MCF 10A (cell line): ENCODE measurements around the gene IKBKE. TPM values are rescaled to one million over a fixed set of nuclear protein-coding genes. Genes with fewer than 3 reads are reported as not detected.

Source experiments
- BruUV-seq: library from RNA; stranded (reverse); fragments of 400-500 nt; replicated peaks from 2 replicates; lab custom pipeline; 2021; lab: Mats Ljungman, UMichigan
- CTCF ChIA-PET: fragments of 300-600 bp; sonication (Branson Sonifier 250); formaldehyde crosslinking; extraction: SDS; loops from one replicate; lab custom pipeline; 2021; ENCODE audit warnings: antibody characterized with exemption, inconsistent platforms; lab: Yijun Ruan, JAX
- POLR2A ChIA-PET: fragments of 300-600, 350-650 bp; sonication (Branson Sonifier 250); formaldehyde crosslinking; extraction: SDS; loops from one replicate; lab custom pipeline; 2020; ENCODE audit warnings: antibody characterized with exemption, inconsistent platforms; lab: Yijun Ruan, JAX
- DNase-seq: peaks from one replicate; pipeline ENCODE4 v3.0.0-alpha.2; 2018; ENCODE audit not compliant: unreplicated experiment
- H3K27ac Mint-ChIP-seq: one replicate; pipeline ENCODE4 v1.8.0; 2022; ENCODE audit warnings: mild to moderate bottlenecking, low read depth, mixed read lengths; ENCODE audit not compliant: unreplicated experiment
- H3K27me3 Mint-ChIP-seq: one replicate; pipeline ENCODE4 v1.8.0; 2022; ENCODE audit warnings: mixed read lengths; ENCODE audit not compliant: insufficient read depth, unreplicated experiment
- H3K36me3 Mint-ChIP-seq: one replicate; pipeline ENCODE4 v1.8.0; 2022; ENCODE audit warnings: mild to moderate bottlenecking, moderate library complexity, mixed read lengths; ENCODE audit not compliant: insufficient read depth, unreplicated experiment
- H3K4me1 Mint-ChIP-seq: one replicate; pipeline ENCODE4 v1.8.0; 2022; ENCODE audit warnings: mixed read lengths; ENCODE audit not compliant: insufficient read depth, unreplicated experiment
- H3K4me3 Mint-ChIP-seq: one replicate; pipeline ENCODE4 v1.8.0; 2022; ENCODE audit warnings: mild to moderate bottlenecking, moderate library complexity, mixed read lengths; ENCODE audit not compliant: unreplicated experiment
- H3K9me3 Mint-ChIP-seq: one replicate; pipeline ENCODE4 v1.8.0; 2022; ENCODE audit warnings: mixed read lengths; ENCODE audit not compliant: unreplicated experiment
- intact Hi-C: fragments of 100-400 bp; cut with micrococcal nuclease; formaldehyde crosslinking; loops from 2 replicates; pipeline ENCODE4 v1.14.1; 2022
- total RNA-seq: library from RNA; stranded (reverse); gene quantifications from 2 replicates; pipeline ENCODE4 v1.2.3, GENCODE V29; 2022
- TF ChIP-seq, protein P1 (sequence below): fragments of 200-600 bp; IDR thresholded peaks from one replicate; pipeline ENCODE4 v1.8.0; 2022; ENCODE audit warnings: antibody characterized with exemption, mild to moderate bottlenecking; ENCODE audit not compliant: unreplicated experiment

IKBKE gene
- total RNA-seq, 1 experiment from 2014 or later: 12.1 TPM

DNA sequence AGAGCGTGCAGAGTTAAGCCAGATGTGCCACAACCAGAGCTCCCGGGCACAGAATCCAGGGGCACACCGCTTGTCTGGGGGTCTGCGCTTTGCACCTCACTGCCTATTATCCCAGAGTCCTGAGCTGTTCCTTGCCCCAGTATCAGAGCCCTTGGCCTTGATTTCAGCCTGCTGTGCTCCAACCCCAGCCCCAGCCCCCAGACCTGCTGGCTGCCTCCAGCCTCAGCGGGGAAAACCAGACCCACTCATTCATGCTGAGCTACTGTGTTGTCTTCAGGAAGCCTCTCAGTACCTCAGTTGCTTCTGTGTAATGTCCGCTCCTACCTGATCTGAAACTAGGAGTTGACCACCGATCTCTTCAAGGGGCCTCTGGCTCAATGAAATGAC lies 1.1 kb downstream of the IKBKE start:
- peaks cover 36% of the 10 kb centered on the region for H3K4me1 Mint-ChIP-seq
- H3K36me3 Mint-ChIP-seq: peaks cover 24% of the 10 kb centered on the region
- peak overlapping the region; percentile 5 for H3K27ac Mint-ChIP-seq
- ChIA-PET CTCF (interaction anchor here (0.6 to 3.4 kb wide), 17 partner anchors 8 to 1108 kb away, joined by 3 to 70 read pairs (median 4); no protein-coding TSS in a partner anchor), POLR2A (interaction anchor here (0.7 to 3.6 kb wide), 15 partner anchors 8 to 575 kb away, joined by 3 to 32 read pairs (median 5); partner anchors contain the start of gene EIF2D)
- intact Hi-C loops: loop anchor here (10.0 kb wide), 1 partner anchor 603 kb away; no protein-coding TSS in a partner anchor
- peaks cover 9% of the 10 kb centered on the region for H3K27me3 Mint-ChIP-seq
- TF ChIP-seq, protein P1, sequence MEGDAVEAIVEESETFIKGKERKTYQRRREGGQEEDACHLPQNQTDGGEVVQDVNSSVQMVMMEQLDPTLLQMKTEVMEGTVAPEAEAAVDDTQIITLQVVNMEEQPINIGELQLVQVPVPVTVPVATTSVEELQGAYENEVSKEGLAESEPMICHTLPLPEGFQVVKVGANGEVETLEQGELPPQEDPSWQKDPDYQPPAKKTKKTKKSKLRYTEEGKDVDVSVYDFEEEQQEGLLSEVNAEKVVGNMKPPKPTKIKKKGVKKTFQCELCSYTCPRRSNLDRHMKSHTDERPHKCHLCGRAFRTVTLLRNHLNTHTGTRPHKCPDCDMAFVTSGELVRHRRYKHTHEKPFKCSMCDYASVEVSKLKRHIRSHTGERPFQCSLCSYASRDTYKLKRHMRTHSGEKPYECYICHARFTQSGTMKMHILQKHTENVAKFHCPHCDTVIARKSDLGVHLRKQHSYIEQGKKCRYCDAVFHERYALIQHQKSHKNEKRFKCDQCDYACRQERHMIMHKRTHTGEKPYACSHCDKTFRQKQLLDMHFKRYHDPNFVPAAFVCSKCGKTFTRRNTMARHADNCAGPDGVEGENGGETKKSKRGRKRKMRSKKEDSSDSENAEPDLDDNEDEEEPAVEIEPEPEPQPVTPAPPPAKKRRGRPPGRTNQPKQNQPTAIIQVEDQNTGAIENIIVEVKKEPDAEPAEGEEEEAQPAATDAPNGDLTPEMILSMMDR: no peak
- no peaks in the 10 kb centered on the region for H3K9me3 Mint-ChIP-seq
- no peak for DNase-seq
- peak overlapping the region; percentile 75 for H3K4me3 Mint-ChIP-seq
- BruUV-seq: no TSS peak

DNA sequence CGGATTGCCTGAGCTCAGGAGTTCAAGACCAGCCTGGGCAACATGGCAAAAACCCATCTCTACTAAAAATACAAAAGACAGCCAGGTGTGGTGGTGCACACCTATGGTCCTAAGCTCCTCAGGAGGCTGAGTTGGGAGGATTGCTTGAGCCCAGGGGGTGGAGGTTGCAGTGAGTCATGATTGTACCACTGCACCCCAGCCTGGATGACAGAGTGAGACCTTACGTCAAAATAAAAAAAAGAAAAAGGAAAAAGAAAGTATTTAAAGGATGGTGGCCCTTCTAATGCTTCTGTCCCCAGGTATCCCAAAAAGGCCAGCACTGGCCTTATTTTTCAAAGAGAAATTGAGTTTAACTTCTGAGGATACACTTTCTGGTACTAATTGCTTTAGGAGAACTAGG lies 1.7 kb downstream of the IKBKE start:
- intact Hi-C loops: loop anchor here (10.0 kb wide), 1 partner anchor 603 kb away; no protein-coding TSS in a partner anchor
- H3K27ac Mint-ChIP-seq: peak overlapping the region; percentile 5
- TSS peak; percentile 22 for BruUV-seq
- DNase-seq: no peak
- peaks cover 36% of the 10 kb centered on the region for H3K4me1 Mint-ChIP-seq
- no peaks in the 10 kb centered on the region for H3K9me3 Mint-ChIP-seq
- H3K36me3 Mint-ChIP-seq: peaks cover 24% of the 10 kb centered on the region
- TF ChIP-seq, protein P1: no peak
- peaks cover 3% of the 10 kb centered on the region for H3K27me3 Mint-ChIP-seq
- peak overlapping the region; percentile 75 for H3K4me3 Mint-ChIP-seq
- ChIA-PET POLR2A (interaction anchor here (0.7 to 3.6 kb wide), 5 partner anchors 7 to 114 kb away, joined by 3 to 32 read pairs (median 8); no protein-coding TSS in a partner anchor), CTCF (interaction anchor here (0.6 to 3.4 kb wide), 11 partner anchors 10 to 1107 kb away, joined by 3 to 53 read pairs (median 4); no protein-coding TSS in a partner anchor)

DNA sequence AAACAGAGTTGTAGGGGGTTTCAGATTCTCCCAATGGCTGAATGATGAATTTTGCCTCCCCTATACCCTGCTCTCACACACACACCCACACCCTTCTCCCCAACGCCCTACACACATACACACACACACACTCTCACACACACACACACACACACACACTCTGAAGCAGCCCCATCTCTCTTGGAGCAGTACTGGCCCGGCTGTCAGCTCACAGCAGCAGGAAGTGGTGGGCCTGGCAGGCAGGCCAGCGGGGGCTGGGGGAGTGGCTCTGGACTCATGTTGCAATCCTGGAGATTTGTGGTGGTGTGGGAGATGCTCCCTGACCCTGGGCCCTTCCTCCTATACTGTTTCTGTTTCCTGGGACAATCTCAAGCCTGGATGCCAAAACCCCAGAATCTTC lies 2.2 kb downstream of the IKBKE start:
- Mint-ChIP-seq H3K4me3 (peak overlapping the region; percentile 5), H3K27me3 (no peaks in the 10 kb centered on the region), H3K27ac (peak overlapping the region; percentile 5), H3K36me3 (peaks cover 24% of the 10 kb centered on the region), H3K9me3 (no peaks in the 10 kb centered on the region), H3K4me1 (peaks cover 36% of the 10 kb centered on the region)
- DNase-seq: peak; percentile 79
- no TSS peak for BruUV-seq
- POLR2A ChIA-PET: interaction anchor here (0.6 to 3.6 kb wide), 2 partner anchors 10 to 12 kb away, joined by 3 to 32 read pairs; no protein-coding TSS in a partner anchor
- CTCF ChIA-PET: interaction anchor here (0.6 to 11.0 kb wide), 8 partner anchors 10 to 192 kb away, joined by 3 to 254 read pairs (median 14); no protein-coding TSS in a partner anchor
- TF ChIP-seq, protein P1: no peak
- intact Hi-C loops: loop anchor here (10.0 kb wide), 1 partner anchor 602 kb away; no protein-coding TSS in a partner anchor

DNA sequence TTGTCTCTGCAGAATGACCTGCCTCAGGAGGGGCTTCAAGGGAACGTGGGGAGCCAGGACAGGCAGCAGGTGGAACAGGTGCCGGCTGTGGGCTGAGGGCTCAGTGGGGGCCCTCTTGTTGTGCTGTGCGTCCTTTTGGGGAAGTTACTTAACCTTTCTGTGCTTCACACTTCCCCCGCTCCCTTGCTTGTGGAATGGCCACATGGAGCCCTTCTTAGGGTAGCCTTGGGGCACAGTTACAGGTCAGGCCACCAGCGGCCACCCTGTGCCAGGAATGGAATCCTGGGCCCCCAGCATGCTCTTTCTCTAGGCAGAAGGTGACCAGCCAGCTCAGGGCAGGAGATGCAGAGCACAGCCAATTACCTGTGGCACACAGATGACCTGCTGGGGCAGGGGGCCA lies 2.6 kb downstream of the IKBKE start:
- no peak for DNase-seq
- Mint-ChIP-seq H3K4me1 (peaks cover 36% of the 10 kb centered on the region), H3K4me3 (no peak overlapping the region), H3K36me3 (peaks cover 24% of the 10 kb centered on the region), H3K9me3 (no peaks in the 10 kb centered on the region), H3K27me3 (no peaks in the 10 kb centered on the region), H3K27ac (no peak overlapping the region)
- POLR2A ChIA-PET: interaction anchor here (0.6 kb wide), 1 partner anchor 11 kb away, joined by 3 read pairs; no protein-coding TSS in a partner anchor
- TF ChIP-seq, protein P1: no peak
- intact Hi-C loops: loop anchor here (10.0 kb wide), 1 partner anchor 602 kb away; no protein-coding TSS in a partner anchor
- CTCF ChIA-PET: interaction anchor here (1.5 to 11.0 kb wide), 4 partner anchors 11 to 127 kb away, joined by 3 to 254 read pairs (median 10); no protein-coding TSS in a partner anchor
- no TSS peak for BruUV-seq
